HCT116 (cell line): ENCODE data around the gene TBC1D25. TPM values are rescaled to one million over a fixed set of nuclear protein-coding genes. Genes with fewer than 3 reads are reported as not detected.

Experiments
- ATAC-seq: fragments of 200-7000 bp; cut with Tn5 transposase; 2 replicates; pipeline ENCODE4 v1.9.1; 2020; ENCODE audit warnings: mild to moderate bottlenecking, moderate library complexity
- BruUV-seq: library from RNA; stranded (reverse); fragments of 400-500 nt; replicated peaks from 2 replicates; lab custom pipeline; 2021; lab: Mats Ljungman, UMichigan
- CTCF ChIA-PET: fragments of 300-600 bp; sonication (Branson Sonifier 250); formaldehyde crosslinking; loops from one replicate; lab custom pipeline; 2021; ENCODE audit warnings: antibody characterized with exemption; lab: Charles Lee
- POLR2A ChIA-PET: fragments of 300-600, 350-600 bp; sonication (Branson Sonifier 250); formaldehyde crosslinking; loops from one replicate; lab custom pipeline; 2021; ENCODE audit warnings: antibody characterized with exemption; lab: Charles Lee
- RAD21 ChIA-PET, 2 experiments: fragments of 300-600 bp; sonication (Branson Sonifier 250); formaldehyde crosslinking; loops; one replicate each; lab custom pipeline; 2023; ENCODE audit warnings: low total read pairs in 2 of 2; ENCODE audit not compliant: uncharacterized antibody in 2 of 2, unreplicated experiment in 2 of 2, low non-redundant PET in 1 of 2; lab: Charles Lee
- DNase-seq: peaks from one replicate; pipeline ENCODE4 v3.0.0-alpha.2; 2010; ENCODE audit warnings: low read depth, low spot score
- H2AFZ ChIP-seq: fragments of 200-600 bp; shearing (Covaris generic), sonication (generic); 2 replicates; pipeline ENCODE4 v1.6.1; 2017; ENCODE audit warnings: low read depth, mixed run types, mixed read lengths, antibody characterized with exemption, low read length; ENCODE audit not compliant: poor library complexity, severe bottlenecking
- H3K27ac ChIP-seq: 2 replicates; pipeline ENCODE4 v1.5.1; 2012; ENCODE audit warnings: low read depth, low read length
- H3K27me3 ChIP-seq: fragments of 200-600 bp; sonication (generic); 2 replicates; pipeline ENCODE4 v1.6.1; 2016; ENCODE audit warnings: mixed run types, low read length, mixed read lengths; ENCODE audit not compliant: insufficient read depth
- H3K36me3 ChIP-seq, 2 experiments: fragments of 200-500 bp in 1 of 2; fragments of 200-600 bp in 1 of 2; sonication (Bioruptor generic) in 1 of 2; sonication (generic) in 1 of 2; 2 replicates each; pipeline versions ENCODE4 v1.5.1 to v1.6.1; 2014 to 2016; ENCODE audit warnings: low read length in 2 of 2, inconsistent platforms in 1 of 2, mixed read lengths in 1 of 2, mixed run types in 1 of 2; ENCODE audit not compliant: insufficient read depth in 2 of 2, control insufficient read depth in 1 of 2
- H3K4me1 ChIP-seq, 2 experiments: fragments of 200-600 bp in 1 of 2; sonication (generic) in 1 of 2; 2 replicates each; pipeline versions ENCODE4 v1.5.1 to v1.6.1; 2012 to 2017; ENCODE audit warnings: low read length in 2 of 2, inconsistent platforms in 1 of 2, mild to moderate bottlenecking in 1 of 2, mixed read lengths in 1 of 2, mixed run types in 1 of 2, moderate library complexity in 1 of 2; ENCODE audit not compliant: insufficient read depth in 2 of 2, control insufficient read depth in 1 of 2
- H3K4me2 ChIP-seq: fragments of 200-600 bp; sonication (generic); 2 replicates; pipeline ENCODE4 v1.6.1; 2017; ENCODE audit warnings: mixed run types, low read length, mixed read lengths
- H3K4me3 ChIP-seq, 2 experiments: fragments of 200-600 bp in 1 of 2; sonication (generic) in 1 of 2; replicated peaks in 1 of 2; 2 replicates each; pipeline ENCODE4 v1.5.1; 2011 to 2016; ENCODE audit warnings: low read length in 2 of 2, control low read depth in 1 of 2, low read depth in 1 of 2, mild to moderate bottlenecking in 1 of 2, mixed read lengths in 1 of 2, mixed run types in 1 of 2
- H3K79me2 ChIP-seq: fragments of 200-600 bp; sonication (generic); 2 replicates; pipeline ENCODE4 v1.6.1; 2017; ENCODE audit warnings: mild to moderate bottlenecking, mixed run types, low read length, moderate library complexity, mixed read lengths; ENCODE audit not compliant: insufficient read depth
- H3K9ac ChIP-seq: fragments of 200-600 bp; sonication (generic); 2 replicates; pipeline ENCODE4 v1.6.1; 2016; ENCODE audit warnings: low read length, mixed read lengths
- H3K9me2 ChIP-seq: fragments of 200-600 bp; sonication (generic), shearing (Covaris generic); 2 replicates; pipeline ENCODE4 v1.6.1; 2017; ENCODE audit warnings: mixed run types, mild to moderate bottlenecking, moderate library complexity; ENCODE audit not compliant: insufficient read depth
- H3K9me3 ChIP-seq, 2 experiments: fragments of 200-500 bp in 1 of 2; fragments of 200-600 bp in 1 of 2; sonication (Bioruptor generic) in 1 of 2; sonication (generic) in 1 of 2; 2 replicates each; pipeline ENCODE4 v1.6.1; 2014 to 2017; ENCODE audit warnings: low read length in 2 of 2, mixed read lengths in 2 of 2, inconsistent platforms in 1 of 2, low read depth in 1 of 2, mild to moderate bottlenecking in 1 of 2, mixed run types in 1 of 2, moderate library complexity in 1 of 2; ENCODE audit not compliant: control insufficient read depth in 1 of 2, insufficient read depth in 1 of 2
- H4K20me1 ChIP-seq: fragments of 200-600 bp; sonication (generic), shearing (Covaris generic); 2 replicates; pipeline ENCODE4 v1.6.1; 2017; ENCODE audit warnings: mixed run types, mild to moderate bottlenecking, moderate library complexity; ENCODE audit not compliant: insufficient read depth
- ATF3 ChIP-seq: IDR thresholded peaks from 2 replicates; pipeline ENCODE4 v1.6.1; 2012
- CBX3 ChIP-seq: IDR thresholded peaks from 2 replicates; pipeline ENCODE4 v1.6.1; 2012; ENCODE audit warnings: low read depth
- EGR1 ChIP-seq: IDR thresholded peaks from 2 replicates; pipeline ENCODE4 v1.6.1; 2012; ENCODE audit warnings: low read depth
- ELF1 ChIP-seq: IDR thresholded peaks from 2 replicates; pipeline ENCODE4 v1.6.1; 2012; ENCODE audit warnings: low read depth, borderline replicate concordance
- EZH2 ChIP-seq: fragments of 200-600 bp; sonication (generic); IDR thresholded peaks from 2 replicates; pipeline ENCODE4 v1.6.1; 2017; ENCODE audit warnings: antibody characterized with exemption, mixed run types
- FOSL1 ChIP-seq: IDR thresholded peaks from 2 replicates; pipeline ENCODE4 v1.6.1; 2012; ENCODE audit warnings: low read depth
- POLR2A ChIP-seq: IDR thresholded peaks from 2 replicates; pipeline ENCODE4 v1.7.0; 2011; ENCODE audit warnings: borderline replicate concordance; ENCODE audit not compliant: insufficient read depth, insufficient read length; ENCODE audit errors: extremely low read depth
- POLR2AphosphoS5 ChIP-seq: IDR thresholded peaks from 2 replicates; pipeline ENCODE4 v1.6.1; 2011; ENCODE audit warnings: mild to moderate bottlenecking, low read depth, low read length, moderate library complexity
- RAD21 ChIP-seq: IDR thresholded peaks from 2 replicates; pipeline ENCODE4 v1.6.1; 2012; ENCODE audit warnings: low read depth, mild to moderate bottlenecking
- REST ChIP-seq: IDR thresholded peaks from 2 replicates; pipeline ENCODE4 v1.6.1; 2012; ENCODE audit warnings: low read depth
- SIN3A ChIP-seq: IDR thresholded peaks from 2 replicates; pipeline ENCODE4 v1.6.1; 2012; ENCODE audit warnings: low read depth
- SP1 ChIP-seq: IDR thresholded peaks from 2 replicates; pipeline ENCODE4 v1.6.1; 2012; ENCODE audit warnings: low read depth
- TCF7L2 ChIP-seq: IDR thresholded peaks from 2 replicates; pipeline ENCODE4 v1.7.0; 2011; ENCODE audit warnings: borderline replicate concordance, inconsistent platforms; ENCODE audit not compliant: insufficient read depth, insufficient read length; ENCODE audit errors: extremely low read depth
- YY1 ChIP-seq: IDR thresholded peaks from 2 replicates; pipeline ENCODE4 v1.6.1; 2011; ENCODE audit warnings: low read length, low read depth, moderate library complexity, mild to moderate bottlenecking; ENCODE audit not compliant: insufficient replicate concordance; ENCODE audit errors: extremely low read depth
- ZFX ChIP-seq: fragments of 450-650 bp; IDR thresholded peaks from 2 replicates; pipeline ENCODE4 v1.6.1; 2017
- ZNF274 ChIP-seq: fragments of 200-500 bp; sonication (Bioruptor generic); IDR thresholded peaks from 2 replicates; pipeline ENCODE4 v1.6.1; 2014; ENCODE audit warnings: mild to moderate bottlenecking, low read depth, low read length, inconsistent platforms
- intact Hi-C: fragments of 100-400 bp; cut with micrococcal nuclease; formaldehyde crosslinking; loops from 2 replicates; pipeline ENCODE4 v1.10.0; 2022
- total RNA-seq: library from RNA; stranded (reverse); gene quantifications from one replicate; pipeline ENCODE4 v1.2.1, GENCODE V29; 2021; ENCODE audit not compliant: unreplicated experiment

TBC1D25 gene
- total RNA-seq, 1 experiment from 2014 or later, result 10.5 TPM

GRCh38 chrX:48560681-48561080 is 21.2 kb downstream of the TBC1D25 start:
- ChIA-PET RAD21 (no interaction called here), POLR2A (no interaction called here), CTCF (no interaction called here)
- H3K4me2 ChIP-seq, result no peak overlapping the region
- no peak overlapping the region for H3K4me3 ChIP-seq
- H4K20me1 ChIP-seq, result no peaks in the 10 kb centered on the region
- H3K4me1 ChIP-seq, result peaks cover 0 to 9% of the 10 kb centered on the region in 2 experiments; a peak in 2 of 4 replicates
- no peaks in the 10 kb centered on the region for H3K9me2 ChIP-seq
- H3K79me2 ChIP-seq, result no peaks in the 10 kb centered on the region
- H2AFZ ChIP-seq, result no peak overlapping the region
- no peak overlapping the region for H3K27ac ChIP-seq
- ATAC-seq, result no peak
- no peaks in the 10 kb centered on the region for H3K36me3 ChIP-seq
- no peak for TF ChIP-seq POLR2A
- TF ChIP-seq ZNF274, result no peak
- no peak for TF ChIP-seq SIN3A
- TF ChIP-seq YY1, result no peak
- no peak for TF ChIP-seq TCF7L2
- TF ChIP-seq EGR1, result no peak
- TF ChIP-seq, all 23 proteins: peak for 0
- Histone ChIP-seq H3K9ac (no peak overlapping the region), H3K27me3 (no peaks in the 10 kb centered on the region), H3K9me3 (no peaks in the 10 kb centered on the region)
- DNase-seq, result no peak
- no TSS peak for BruUV-seq
- intact Hi-C loops, result no loop called here

DNA sequence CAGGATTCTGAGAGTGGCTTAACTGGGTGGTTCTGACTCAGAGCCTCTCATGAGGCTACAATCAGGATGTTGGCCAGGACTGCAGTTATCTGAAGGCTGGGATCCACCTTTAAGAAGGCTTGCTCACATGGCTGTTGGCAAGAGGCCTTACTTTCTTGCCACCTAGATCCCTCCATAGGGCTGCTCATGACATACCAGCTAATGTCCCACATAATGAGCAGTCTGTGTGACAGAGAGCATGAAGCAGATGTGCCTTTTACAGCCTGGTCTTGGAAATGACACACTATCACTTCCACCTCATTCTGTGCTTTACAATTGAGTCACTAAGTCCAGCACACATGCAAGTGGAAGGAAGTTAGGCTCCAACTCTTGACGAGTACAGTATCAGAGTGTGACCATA is 30.4 kb downstream of the TBC1D25 start:
- no peaks in the 10 kb centered on the region for H3K27me3 ChIP-seq
- H3K4me3 ChIP-seq, result no peak overlapping the region
- ChIA-PET CTCF (no interaction called here), POLR2A (no interaction called here), RAD21 (no interaction called here)
- ATAC-seq (no peak), DNase-seq (no peak)
- peaks cover 0 to 4% of the 10 kb centered on the region in 2 experiments; a peak in 1 of 4 replicates for H3K4me1 ChIP-seq
- H2AFZ ChIP-seq, result no peak overlapping the region
- peaks cover 0 to under 1% of the 10 kb centered on the region in 2 experiments; a peak in 1 of 4 replicates for H3K36me3 ChIP-seq
- no TSS peak for BruUV-seq
- no peaks in the 10 kb centered on the region for H4K20me1 ChIP-seq
- H3K27ac ChIP-seq, result no peak overlapping the region
- no peaks in the 10 kb centered on the region for H3K9me3 ChIP-seq
- peaks cover 2% of the 10 kb centered on the region for H3K79me2 ChIP-seq
- no peaks in the 10 kb centered on the region for H3K9me2 ChIP-seq
- intact Hi-C loops, result loop anchor here (10.0 kb wide), 1 partner anchor 95 kb away; the partner anchor contains the start of genes FTSJ1 and SLC38A5
- H3K9ac ChIP-seq, result no peak overlapping the region
- H3K4me2 ChIP-seq, result no peak overlapping the region
- no peak for TF ChIP-seq EZH2
- no peak for TF ChIP-seq POLR2AphosphoS5
- TF ChIP-seq SP1, result no peak
- TF ChIP-seq ZNF274, result no peak
- TF ChIP-seq ELF1, result no peak
- no peak for TF ChIP-seq REST
- no peak for TF ChIP-seq ZFX
- TF ChIP-seq POLR2A, result no peak
- no peak for TF ChIP-seq FOSL1
- no peak for TF ChIP-seq RAD21
- TF ChIP-seq TCF7L2, result no peak
- no peak for TF ChIP-seq EGR1
- no peak for TF ChIP-seq CBX3
- TF ChIP-seq ATF3, result no peak
